GM12892 (cell line): ENCODE measurements around the gene CCDC70.

Experiments used
- POLR2A ChIP-seq: IDR thresholded peaks from 2 replicates; pipeline ENCODE4 v1.6.1; 2011; ENCODE audit warnings: low read depth, low read length, control low read depth
- POLR2AphosphoS5 ChIP-seq: IDR thresholded peaks from 2 replicates; pipeline ENCODE4 v1.6.1; 2011; ENCODE audit warnings: low read depth, low read length, control low read depth
- TAF1 ChIP-seq: IDR thresholded peaks from 2 replicates; pipeline ENCODE4 v1.6.1; 2011; ENCODE audit warnings: low read depth, mild to moderate bottlenecking, control low read depth, low read length, borderline replicate concordance

GRCh38 chr13:51902776-51903175 is 41.0 kb downstream of the CCDC70 start:
- TF ChIP-seq POLR2AphosphoS5 = no peak
- TF ChIP-seq POLR2A = no peak
- no peak for TF ChIP-seq TAF1
